HAP-1 (cell line): ENCODE measurements around the gene MAP1LC3B2.

Experiments used
- DNase-seq, 2 experiments: peaks; one replicate each; pipeline ENCODE4 v3.0.0-alpha.2; 2016 to 2020; ENCODE audit warnings: low spot score in 2 of 2
- H3K27me3 ChIP-seq: fragments of 250-450 bp; sonication (Bioruptor Pico); 2 replicates; pipeline ENCODE4 v1.5.1; 2020; ENCODE audit warnings: low read depth, mild to moderate bottlenecking, moderate library complexity
- H3K36me3 ChIP-seq: fragments of 250-450 bp; sonication (Bioruptor Pico); replicated peaks from 2 replicates; pipeline ENCODE4 v1.5.1; 2020; ENCODE audit warnings: mild to moderate bottlenecking
- H3K4me1 ChIP-seq: fragments of 250-450 bp; sonication (Bioruptor Pico); 2 replicates; pipeline ENCODE4 v1.5.1; 2020; ENCODE audit warnings: mild to moderate bottlenecking
- H3K4me3 ChIP-seq: fragments of 250-450 bp; sonication (Bioruptor Pico); 2 replicates; pipeline ENCODE4 v1.5.1; 2020; ENCODE audit warnings: mild to moderate bottlenecking, moderate library complexity
- H3K9me3 ChIP-seq: fragments of 250-450 bp; sonication (Bioruptor Pico); 2 replicates; pipeline ENCODE4 v1.5.1; 2020; ENCODE audit warnings: mild to moderate bottlenecking, moderate library complexity
- in situ Hi-C: fragments of 300-500 bp; cut with MboI; formaldehyde crosslinking; loops from 3 replicates; pipeline ENCODE4 v1.14.3; 2020; ENCODE audit warnings: low sequenced_read_pairs, inconsistent platforms, mixed read lengths

MAP1LC3B2 gene

DNA sequence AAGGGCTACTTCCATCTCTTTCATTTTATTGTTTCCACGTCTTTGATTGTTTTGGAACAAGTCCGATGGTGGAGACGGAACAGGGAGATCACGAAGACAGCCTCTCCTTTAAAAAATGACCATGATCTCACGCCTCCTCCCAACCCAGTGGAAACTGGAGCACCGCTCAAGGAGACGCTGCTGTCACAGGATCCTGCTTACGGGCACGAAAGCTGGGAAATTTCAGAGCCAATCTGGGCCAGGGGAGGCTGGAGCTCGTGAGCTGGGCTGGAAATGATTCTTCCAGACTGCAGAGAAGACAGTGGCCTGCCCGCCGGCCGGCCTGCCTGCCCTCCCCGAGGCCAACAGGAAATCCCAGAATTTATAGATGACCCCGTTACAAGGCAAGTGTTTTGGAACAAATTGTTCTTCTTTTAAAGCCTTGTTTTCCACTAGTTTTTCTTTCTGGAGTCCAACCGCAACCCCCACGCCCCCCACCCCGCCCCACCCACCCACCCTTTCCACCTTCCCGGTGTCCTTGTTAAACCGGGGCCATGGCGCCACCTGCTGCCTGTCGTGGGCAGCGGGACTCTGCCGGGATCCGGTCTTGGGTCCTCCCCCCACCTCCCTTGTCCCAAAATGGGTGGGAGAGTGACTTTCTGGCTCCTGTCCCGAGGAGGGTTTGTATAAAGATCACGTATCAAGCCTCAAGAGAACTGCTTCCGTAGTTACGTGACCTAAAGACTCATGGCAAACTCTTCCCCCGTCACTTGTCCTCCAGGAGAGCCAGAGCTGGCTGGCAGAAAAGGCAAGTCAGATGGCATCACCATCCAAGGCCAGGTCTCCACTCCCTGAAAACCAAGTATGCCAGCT lies 40.3 kb downstream of the MAP1LC3B2 start:
- no peaks in the 10 kb centered on the region for H3K36me3 ChIP-seq
- in situ Hi-C loops: loop anchor here (25.0 kb wide), 1 partner anchor 612 kb away; no protein-coding TSS in a partner anchor
- no peaks in the 10 kb centered on the region for H3K27me3 ChIP-seq
- DNase-seq: peak; percentile 56 to 89
- H3K4me3 ChIP-seq: no peak overlapping the region
- no peaks in the 10 kb centered on the region for H3K9me3 ChIP-seq
- H3K4me1 ChIP-seq: peaks cover 24% of the 10 kb centered on the region

DNA sequence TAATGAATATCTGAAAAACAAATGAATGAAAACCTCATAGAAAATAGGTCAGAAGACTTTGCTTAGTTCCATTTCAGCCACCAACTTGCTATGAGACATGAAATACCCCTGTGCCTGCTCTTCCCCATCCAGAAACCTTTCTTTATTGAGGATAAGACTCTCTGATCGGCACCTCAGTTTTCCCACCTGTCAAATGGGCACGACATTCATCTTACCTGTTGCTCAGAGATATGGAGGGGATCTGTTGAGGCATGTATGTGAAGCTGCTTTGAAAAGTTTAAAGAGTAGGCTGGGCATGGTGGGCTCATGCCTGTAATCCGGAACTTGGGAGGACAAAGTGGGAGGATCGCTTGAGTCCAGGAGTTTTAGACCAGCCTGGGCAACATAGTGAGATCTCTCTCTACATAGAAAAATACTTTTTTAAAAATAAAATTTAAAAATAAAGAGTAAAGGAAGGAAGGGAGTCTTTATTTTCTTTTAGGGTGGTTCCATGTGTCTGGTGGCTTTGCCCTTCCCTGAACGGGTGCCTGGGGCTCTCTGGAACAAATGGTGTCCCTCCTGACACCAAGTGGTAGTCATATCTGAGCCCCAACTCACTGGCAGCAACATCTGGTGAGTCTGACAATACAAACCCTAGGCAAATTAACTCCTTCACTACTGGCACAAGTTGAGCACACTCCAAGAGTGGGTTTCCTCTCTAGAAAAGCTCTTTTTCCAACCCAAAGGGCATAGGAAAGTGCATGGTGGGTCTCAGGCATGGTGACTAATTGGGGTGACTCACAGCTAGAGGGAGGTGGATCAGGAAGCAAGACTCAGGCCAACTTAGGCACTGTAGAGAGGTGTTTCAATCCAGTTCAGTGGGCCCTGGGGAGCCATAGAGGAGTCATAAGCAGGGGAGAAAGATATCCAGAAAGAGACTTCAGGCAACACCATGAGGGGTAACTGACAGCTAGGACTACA lies 42.1 kb downstream of the MAP1LC3B2 start:
- no peak overlapping the region for H3K4me3 ChIP-seq
- in situ Hi-C loops: loop anchor here (25.0 kb wide), 1 partner anchor 614 kb away; no protein-coding TSS in a partner anchor
- H3K4me1 ChIP-seq: peaks cover 27% of the 10 kb centered on the region
- H3K9me3 ChIP-seq: no peaks in the 10 kb centered on the region
- no peak for DNase-seq
- H3K27me3 ChIP-seq: no peaks in the 10 kb centered on the region
- H3K36me3 ChIP-seq: no peaks in the 10 kb centered on the region

DNA sequence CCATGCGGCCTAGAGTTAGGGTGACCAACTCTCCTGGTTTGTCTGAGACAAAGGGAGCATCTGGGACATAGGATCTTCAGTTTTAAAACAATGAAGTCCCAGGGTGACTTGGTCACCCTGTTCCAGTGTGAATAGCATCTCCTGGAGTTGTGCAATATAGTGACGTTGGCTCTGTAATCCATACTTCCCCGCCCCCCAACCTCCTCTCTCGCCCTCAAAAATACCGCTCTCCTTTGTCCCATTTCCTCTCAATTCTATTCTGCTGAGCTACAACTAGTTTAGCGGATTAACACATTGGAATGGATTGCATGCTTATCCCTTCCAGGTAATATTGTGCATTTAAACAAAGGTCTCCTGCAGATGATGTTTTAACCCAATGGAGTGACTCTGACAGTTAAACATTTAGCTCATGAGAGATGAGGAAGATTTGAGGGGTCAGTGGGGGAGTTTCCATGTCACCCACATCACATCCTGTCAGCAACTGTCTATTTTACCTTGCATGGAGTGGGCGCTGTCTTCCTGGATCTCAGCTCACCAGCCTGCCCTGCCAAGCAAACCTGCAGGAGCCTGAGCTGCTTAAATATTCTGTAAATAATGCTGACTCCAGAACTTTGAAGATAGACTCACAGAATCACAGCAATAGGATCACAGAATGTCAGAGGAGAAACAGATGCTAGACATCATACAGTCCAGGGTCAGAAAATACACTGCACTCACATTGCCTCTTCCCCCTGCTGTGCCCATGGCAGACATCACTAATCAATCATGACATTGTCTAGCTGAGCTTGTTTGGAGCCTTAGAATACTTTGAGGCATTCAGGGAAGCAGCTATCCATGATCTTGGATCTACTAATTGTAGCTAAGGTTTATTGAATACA lies 43.0 kb downstream of the MAP1LC3B2 start:
- Histone ChIP-seq H3K4me3 (no peak overlapping the region), H3K9me3 (no peaks in the 10 kb centered on the region), H3K27me3 (no peaks in the 10 kb centered on the region), H3K4me1 (peaks cover 27% of the 10 kb centered on the region), H3K36me3 (no peaks in the 10 kb centered on the region)
- DNase-seq: peak; percentile 60 to 66
- in situ Hi-C loops: loop anchor here (25.0 kb wide), 1 partner anchor 615 kb away; no protein-coding TSS in a partner anchor

DNA sequence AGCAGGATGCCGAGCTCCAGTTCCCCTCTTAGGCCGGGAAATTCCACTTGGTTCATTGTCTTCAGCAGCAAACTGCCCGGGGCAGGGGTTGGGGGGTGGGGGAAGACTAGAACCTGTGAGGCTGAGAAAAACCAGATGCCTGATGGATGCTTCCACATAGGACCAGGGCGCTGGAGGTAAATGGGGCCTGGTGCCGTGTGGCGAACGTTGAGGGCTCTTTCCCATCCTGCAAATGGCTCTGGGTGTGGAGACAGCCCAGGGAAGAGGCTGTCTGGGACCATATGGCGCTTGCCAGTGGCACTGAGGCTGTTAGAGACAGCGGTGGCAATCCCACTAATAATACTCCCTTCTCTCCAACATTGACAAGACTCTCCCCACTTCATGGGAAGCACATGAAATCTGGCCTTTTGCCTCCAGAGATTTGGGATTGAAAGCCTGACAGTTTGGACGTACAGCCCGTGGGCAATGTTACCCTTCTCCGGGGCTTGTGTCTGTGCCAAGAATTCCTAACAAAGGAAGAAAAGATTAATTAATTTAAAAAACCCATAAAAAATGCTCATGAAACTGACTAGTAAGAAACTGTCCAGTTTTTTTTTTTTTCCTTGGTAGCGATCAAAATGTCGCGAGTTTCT lies 44.5 kb downstream of the MAP1LC3B2 start:
- no peak overlapping the region for H3K4me3 ChIP-seq
- DNase-seq: peak in 1 of 2 experiments; percentile 30

DNA sequence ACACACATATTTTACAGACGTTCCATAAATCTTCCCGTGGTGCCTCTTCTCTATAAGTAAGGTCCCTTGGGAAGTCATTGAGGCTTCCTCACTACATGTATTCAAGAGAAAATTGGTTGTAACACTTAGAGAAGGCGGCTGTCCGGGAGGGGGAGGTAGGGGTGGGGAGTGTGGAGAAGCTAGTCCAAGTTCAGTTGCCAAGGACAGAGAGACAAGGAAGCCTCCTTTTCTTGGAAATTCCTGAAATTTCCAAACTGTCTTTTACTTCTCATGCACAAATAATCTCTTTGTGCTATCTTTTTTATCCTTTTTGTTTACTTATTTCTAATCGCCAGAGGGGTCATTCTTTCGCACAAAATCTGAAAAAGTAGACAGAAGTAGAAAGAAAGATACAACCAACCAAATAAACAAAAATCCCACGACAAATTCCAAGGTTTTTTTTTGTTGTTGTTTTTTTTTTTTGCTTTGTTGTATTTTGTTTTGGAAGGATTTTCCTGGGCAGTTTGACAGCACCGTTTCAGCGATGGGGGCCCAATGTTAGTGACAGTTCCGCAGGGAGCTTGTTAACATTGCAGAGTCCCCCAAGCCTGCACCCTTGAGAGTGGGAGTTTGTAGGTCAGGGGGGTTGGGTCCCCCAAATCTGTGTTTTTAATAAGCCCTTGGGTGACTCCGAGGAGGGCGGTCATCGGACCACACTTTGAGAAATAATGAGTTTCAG lies 45.2 kb downstream of the MAP1LC3B2 start:
- H3K27me3 ChIP-seq: no peaks in the 10 kb centered on the region
- in situ Hi-C loops: loop anchor here (25.0 kb wide), 1 partner anchor 617 kb away; no protein-coding TSS in a partner anchor
- H3K36me3 ChIP-seq: no peaks in the 10 kb centered on the region
- peaks cover 26% of the 10 kb centered on the region for H3K4me1 ChIP-seq
- H3K9me3 ChIP-seq: no peaks in the 10 kb centered on the region
- DNase-seq: peak; percentile 75 to 79
- H3K4me3 ChIP-seq: no peak overlapping the region

More for the DNA sequence above, 44.5 kb downstream of the MAP1LC3B2 start:
- H3K4me1 ChIP-seq: peaks cover 27% of the 10 kb centered on the region
- in situ Hi-C loops: loop anchor here (25.0 kb wide), 1 partner anchor 616 kb away; no protein-coding TSS in a partner anchor
- no peaks in the 10 kb centered on the region for H3K9me3 ChIP-seq
- H3K27me3 ChIP-seq: no peaks in the 10 kb centered on the region
- H3K36me3 ChIP-seq: no peaks in the 10 kb centered on the region

DNA sequence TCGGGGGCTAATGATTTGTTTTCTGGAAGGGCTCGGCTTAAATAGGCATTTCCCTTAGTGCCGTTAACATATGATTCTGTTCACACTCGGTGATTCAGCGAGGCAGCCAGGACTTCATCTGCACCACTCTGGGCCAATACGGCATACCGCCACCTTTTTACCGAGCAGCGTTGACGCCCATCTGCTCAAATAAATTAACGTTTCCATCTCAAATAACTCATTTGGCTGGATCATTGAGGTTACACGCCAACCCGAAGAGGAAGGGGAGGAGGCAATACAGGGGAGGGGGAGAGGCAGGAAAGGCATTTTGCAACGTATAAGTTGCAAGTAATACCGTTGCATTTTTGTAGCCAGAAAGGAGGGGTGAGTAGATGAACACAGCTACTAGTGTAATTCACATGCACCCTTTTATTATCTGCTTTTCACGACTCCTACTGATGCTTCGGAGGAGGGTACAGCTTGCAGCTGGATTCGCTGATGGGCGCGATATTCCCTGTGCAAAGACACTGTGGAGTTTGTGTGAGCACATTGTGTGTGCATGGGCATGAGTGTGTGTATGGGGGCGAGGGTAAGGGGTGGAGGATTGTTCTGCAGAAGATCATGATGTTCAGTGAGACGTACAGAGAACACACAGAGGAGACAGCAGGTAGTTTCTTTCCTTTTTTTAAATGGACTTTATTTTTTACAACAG lies 45.9 kb downstream of the MAP1LC3B2 start:
- no peaks in the 10 kb centered on the region for H3K27me3 ChIP-seq
- peaks cover 24% of the 10 kb centered on the region for H3K4me1 ChIP-seq
- DNase-seq: no peak
- in situ Hi-C loops: loop anchor here (25.0 kb wide), 1 partner anchor 618 kb away; no protein-coding TSS in a partner anchor
- no peaks in the 10 kb centered on the region for H3K36me3 ChIP-seq
- H3K4me3 ChIP-seq: no peak overlapping the region
- H3K9me3 ChIP-seq: no peaks in the 10 kb centered on the region

DNA sequence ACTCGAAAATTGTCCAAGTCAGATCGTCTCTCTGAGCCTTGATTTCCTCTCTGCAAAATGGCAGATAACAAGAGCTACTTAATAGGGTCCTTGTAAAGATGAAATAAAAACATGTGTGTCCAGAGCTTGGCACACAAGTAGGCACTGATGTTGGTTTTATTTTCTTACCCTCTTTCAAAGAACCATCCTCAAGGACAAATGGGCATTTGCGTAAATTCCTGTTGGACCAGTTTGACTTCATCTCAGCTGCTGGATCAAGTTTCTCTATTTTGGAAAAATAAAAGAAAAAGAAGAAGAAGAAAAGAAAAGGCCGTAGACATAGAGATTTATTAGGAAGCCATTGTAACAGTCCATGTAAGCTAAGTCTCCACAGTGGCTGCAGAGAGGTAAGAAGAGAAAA lies 47.2 kb downstream of the MAP1LC3B2 start:
- Histone ChIP-seq H3K9me3 (no peaks in the 10 kb centered on the region), H3K36me3 (no peaks in the 10 kb centered on the region), H3K27me3 (no peaks in the 10 kb centered on the region), H3K4me1 (peaks cover 24% of the 10 kb centered on the region), H3K4me3 (no peak overlapping the region)
- DNase-seq: no peak
- in situ Hi-C loops: loop anchor here (25.0 kb wide), 1 partner anchor 619 kb away; no protein-coding TSS in a partner anchor

DNA sequence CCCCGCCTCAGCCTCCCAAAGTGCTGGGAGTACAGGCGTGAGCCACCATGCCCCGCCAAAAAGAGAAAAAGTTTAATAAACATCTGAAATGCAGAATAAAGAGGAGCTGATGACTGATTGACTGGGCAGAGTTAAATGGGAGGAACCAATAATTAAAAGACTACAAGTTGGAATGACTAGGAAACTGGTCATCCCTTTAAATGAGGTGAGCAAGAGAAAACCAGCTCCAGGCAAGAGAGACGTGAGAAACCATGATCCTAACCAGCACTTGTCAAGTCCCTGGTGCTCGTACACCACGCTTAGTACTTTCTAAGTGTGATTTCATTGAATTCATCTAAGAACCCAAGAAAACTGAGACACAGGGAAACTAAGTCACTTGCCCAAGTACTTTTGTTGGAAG lies 47.9 kb downstream of the MAP1LC3B2 start:
- in situ Hi-C loops: loop anchor here (25.0 kb wide), 1 partner anchor 620 kb away; no protein-coding TSS in a partner anchor

DNA sequence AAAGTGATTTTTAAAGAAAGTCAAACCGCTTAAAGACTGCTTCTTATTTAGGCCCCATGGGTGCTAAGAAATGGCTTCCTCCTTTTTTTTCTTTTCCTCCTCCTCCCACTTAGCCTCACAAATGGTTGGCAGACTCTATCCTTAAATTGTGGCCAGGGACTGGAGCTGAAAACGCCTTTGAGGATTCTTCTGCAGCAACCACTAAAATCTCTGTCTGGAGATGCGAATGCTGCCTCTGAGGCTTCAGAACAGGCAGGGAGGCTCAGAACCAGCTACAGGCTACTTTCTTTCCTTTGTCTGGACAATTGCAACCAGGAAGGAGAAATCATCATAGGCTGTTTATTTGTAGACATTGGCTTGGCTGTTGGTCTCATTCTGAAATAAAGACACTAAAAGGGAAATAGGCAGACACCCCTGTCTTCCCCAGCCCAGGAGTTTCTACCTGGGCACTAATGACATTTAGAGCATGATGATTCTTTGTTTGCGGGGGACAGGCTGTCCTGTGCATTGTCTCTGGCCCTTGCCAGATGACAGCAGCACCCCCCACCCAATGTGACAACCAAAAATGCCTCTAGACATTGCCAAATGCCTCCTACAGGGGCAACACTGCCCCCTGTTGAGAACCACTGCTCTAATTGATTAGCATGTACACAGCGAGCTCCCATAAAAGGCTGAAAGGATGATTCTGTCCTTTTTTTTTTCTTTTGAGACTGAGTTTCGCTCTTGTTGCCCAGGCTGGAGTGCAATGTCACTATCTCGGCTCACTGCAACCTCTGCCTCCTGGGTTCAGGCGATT lies 50.3 kb downstream of the MAP1LC3B2 start:
- DNase-seq: peak in 1 of 2 experiments; percentile 67
- H3K4me1 ChIP-seq: 0 out of 2 replicates have a peak, but pooled peaks cover 3% of the 10 kb centered on the region
- no peaks in the 10 kb centered on the region for H3K27me3 ChIP-seq
- H3K36me3 ChIP-seq: no peaks in the 10 kb centered on the region
- no peaks in the 10 kb centered on the region for H3K9me3 ChIP-seq
- H3K4me3 ChIP-seq: no peak overlapping the region
- in situ Hi-C loops: loop anchor here (25.0 kb wide), 1 partner anchor 622 kb away; no protein-coding TSS in a partner anchor

More for the DNA sequence above, 47.9 kb downstream of the MAP1LC3B2 start:
- no peak overlapping the region for H3K4me3 ChIP-seq
- no peaks in the 10 kb centered on the region for H3K27me3 ChIP-seq
- H3K9me3 ChIP-seq: no peaks in the 10 kb centered on the region
- no peaks in the 10 kb centered on the region for H3K36me3 ChIP-seq
- no peak for DNase-seq
- peaks cover 18% of the 10 kb centered on the region for H3K4me1 ChIP-seq

DNA sequence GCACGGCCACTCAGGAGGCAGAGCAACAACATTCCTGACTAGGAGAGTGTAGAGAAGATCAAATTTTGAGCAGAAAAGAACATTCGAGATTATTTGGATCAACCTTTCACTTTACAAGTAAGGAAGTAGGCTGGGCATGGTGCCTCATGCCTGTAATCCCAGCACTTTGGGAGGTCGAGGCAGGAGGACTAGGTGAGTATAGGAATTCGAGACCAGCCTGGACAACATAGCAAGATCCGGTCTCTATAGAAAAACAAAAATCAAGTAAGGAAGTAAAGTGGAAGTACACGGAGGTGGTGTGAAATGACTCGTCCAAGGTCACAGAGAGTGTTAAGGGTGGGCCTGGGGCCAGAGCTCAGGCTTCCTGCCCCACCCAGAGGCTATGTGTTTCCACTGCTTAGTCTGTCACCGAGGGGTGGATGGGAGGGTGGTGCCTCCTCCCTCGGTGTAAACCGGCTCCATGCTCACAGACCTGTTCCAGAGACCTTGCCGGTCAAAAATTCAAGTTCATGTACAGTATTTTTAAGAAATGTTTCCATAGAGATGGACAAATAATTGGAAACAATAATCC lies 51.9 kb downstream of the MAP1LC3B2 start:
- in situ Hi-C loops: loop anchor here (25.0 kb wide), 1 partner anchor 624 kb away; no protein-coding TSS in a partner anchor

More for the DNA sequence above, 51.9 kb downstream of the MAP1LC3B2 start:
- Histone ChIP-seq H3K4me3 (no peak overlapping the region), H3K4me1 (peaks cover 3% of the 10 kb centered on the region), H3K9me3 (no peaks in the 10 kb centered on the region), H3K27me3 (no peaks in the 10 kb centered on the region), H3K36me3 (no peaks in the 10 kb centered on the region)
- DNase-seq: no peak
